H9 (cell line): ENCODE measurements around the gene CLPSL2. TPM values are rescaled to one million over a fixed set of nuclear protein-coding genes. Genes with fewer than 3 reads are reported as not detected.

Experiments
- DNase-seq: peaks from one replicate; pipeline ENCODE4 v3.0.0-alpha.2; 2017
- H2AFZ ChIP-seq: one replicate; pipeline ENCODE4 v1.6.1; 2013; ENCODE audit warnings: mild to moderate bottlenecking, low read length, control low read depth, moderate library complexity
- H2AK5ac ChIP-seq: 2 replicates; pipeline ENCODE4 v1.6.1; 2013; ENCODE audit warnings: low read length, control low read depth, mixed read lengths; ENCODE audit not compliant: insufficient read length
- H2BK120ac ChIP-seq: one replicate; pipeline ENCODE4 v1.6.1; 2013; ENCODE audit warnings: low read depth, mild to moderate bottlenecking, low read length, control low read depth, inconsistent platforms; ENCODE audit not compliant: poor library complexity, severe bottlenecking
- H2BK12ac ChIP-seq: 2 replicates; pipeline ENCODE4 v1.6.1; 2013; ENCODE audit warnings: low read length, control low read depth, mixed read lengths, low read depth; ENCODE audit not compliant: insufficient read length
- H2BK15ac ChIP-seq: 2 replicates; pipeline ENCODE4 v1.6.1; 2013; ENCODE audit warnings: low read depth, low read length, control low read depth
- H2BK20ac ChIP-seq: one replicate; pipeline ENCODE4 v1.6.1; 2013; ENCODE audit warnings: low read depth, mild to moderate bottlenecking, low read length, control low read depth, inconsistent platforms; ENCODE audit not compliant: poor library complexity, severe bottlenecking
- H2BK5ac ChIP-seq: 2 replicates; pipeline ENCODE4 v1.6.1; 2013; ENCODE audit warnings: low read length, control low read depth, mixed read lengths; ENCODE audit not compliant: insufficient read length
- H3K14ac ChIP-seq: 2 replicates; pipeline ENCODE4 v1.6.1; 2013; ENCODE audit warnings: low read length, control low read depth; ENCODE audit not compliant: insufficient read depth
- H3K18ac ChIP-seq: 2 replicates; pipeline ENCODE4 v1.6.1; 2013; ENCODE audit warnings: low read depth, mild to moderate bottlenecking, mixed read lengths, low read length, control low read depth; ENCODE audit not compliant: insufficient read length
- H3K23ac ChIP-seq: 2 replicates; pipeline ENCODE4 v1.6.1; 2013; ENCODE audit warnings: low read length, control low read depth, mixed read lengths, low read depth; ENCODE audit not compliant: insufficient read length
- H3K23me2 ChIP-seq: 2 replicates; pipeline ENCODE4 v1.6.1; 2013; ENCODE audit warnings: low read depth, mild to moderate bottlenecking, mixed read lengths, low read length, control low read depth; ENCODE audit not compliant: insufficient read length, poor library complexity, severe bottlenecking
- H3K27ac ChIP-seq: 2 replicates; pipeline ENCODE4 v1.5.1; 2013; ENCODE audit warnings: low read length, control low read depth, mixed read lengths, low read depth; ENCODE audit not compliant: insufficient read length
- H3K27me3 ChIP-seq: 2 replicates; pipeline ENCODE4 v1.6.1; 2013; ENCODE audit warnings: low read length, control low read depth, inconsistent platforms; ENCODE audit not compliant: insufficient read depth
- H3K4ac ChIP-seq: 2 replicates; pipeline ENCODE4 v1.6.1; 2013; ENCODE audit warnings: low read depth, mild to moderate bottlenecking, control low read depth, inconsistent platforms, low read length, moderate library complexity
- H3K4me1 ChIP-seq: 2 replicates; pipeline ENCODE4 v1.6.1; 2013; ENCODE audit warnings: low read length, control low read depth, inconsistent platforms; ENCODE audit not compliant: insufficient read depth
- H3K4me2 ChIP-seq: 2 replicates; pipeline ENCODE4 v1.6.1; 2013; ENCODE audit warnings: low read length, control low read depth, mixed read lengths; ENCODE audit not compliant: insufficient read length, insufficient read depth
- H3K56ac ChIP-seq: 2 replicates; pipeline ENCODE4 v1.6.1; 2013; ENCODE audit warnings: low read depth, mild to moderate bottlenecking, mixed read lengths, low read length, control low read depth; ENCODE audit not compliant: insufficient read length
- H3K79me1 ChIP-seq: 2 replicates; pipeline ENCODE4 v1.6.1; 2013; ENCODE audit warnings: low read depth, mild to moderate bottlenecking, moderate library complexity, low read length, control low read depth, inconsistent platforms; ENCODE audit not compliant: insufficient read depth, poor library complexity, severe bottlenecking
- H3K79me2 ChIP-seq: 2 replicates; pipeline ENCODE4 v1.6.1; 2013; ENCODE audit warnings: low read length, control low read depth, inconsistent platforms; ENCODE audit not compliant: insufficient read depth
- H3K9ac ChIP-seq: 2 replicates; pipeline ENCODE4 v1.6.1; 2013; ENCODE audit warnings: low read length, control low read depth, mixed read lengths; ENCODE audit not compliant: insufficient read length; ENCODE audit errors: extremely low read depth
- H3K9me3 ChIP-seq: one replicate; pipeline ENCODE4 v1.6.1; 2013; ENCODE audit warnings: low read depth, low read length, inconsistent platforms; ENCODE audit not compliant: control insufficient read depth
- H3T11ph ChIP-seq: one replicate; pipeline ENCODE4 v1.6.1; 2013; ENCODE audit warnings: mild to moderate bottlenecking, low read length, control low read depth, inconsistent platforms
- H4K20me1 ChIP-seq: one replicate; pipeline ENCODE4 v1.6.1; 2013; ENCODE audit not compliant: control insufficient read depth, insufficient read length, insufficient read depth
- H4K5ac ChIP-seq: 2 replicates; pipeline ENCODE4 v1.6.1; 2013; ENCODE audit warnings: low read depth, mild to moderate bottlenecking, mixed read lengths, low read length, control low read depth; ENCODE audit not compliant: insufficient read length
- H4K8ac ChIP-seq: replicated peaks from 2 replicates; pipeline ENCODE4 v1.6.1; 2013; ENCODE audit warnings: low read length, control low read depth, mixed read lengths, low read depth; ENCODE audit not compliant: insufficient read length
- H4K91ac ChIP-seq: 2 replicates; pipeline ENCODE4 v1.6.1; 2013; ENCODE audit warnings: low read depth, mild to moderate bottlenecking, moderate library complexity, mixed read lengths, low read length, control low read depth; ENCODE audit not compliant: insufficient read length
- H3K27ac Mint-ChIP-seq, 3 experiments: 2 replicates in 2 of 3; 3 replicates in 1 of 3; pipeline ENCODE4 v1.8.0; 2020 to 2021; ENCODE audit warnings: mixed read lengths in 3 of 3, mild to moderate bottlenecking in 1 of 3, moderate library complexity in 1 of 3
- H3K27me3 Mint-ChIP-seq: 2 replicates; pipeline ENCODE4 v1.8.0; 2021; ENCODE audit warnings: low read depth, mild to moderate bottlenecking, moderate library complexity, mixed read lengths
- H3K36me3 Mint-ChIP-seq, 3 experiments: 2 replicates in 2 of 3; 3 replicates in 1 of 3; pipeline ENCODE4 v1.8.0; 2020 to 2021; ENCODE audit warnings: low read depth in 3 of 3, mixed read lengths in 3 of 3; ENCODE audit not compliant: insufficient read depth in 1 of 3
- H3K4me1 Mint-ChIP-seq, 2 experiments: 2 replicates each; pipeline ENCODE4 v1.8.0; 2020; ENCODE audit warnings: mixed read lengths in 2 of 2
- H3K4me3 Mint-ChIP-seq, 2 experiments: 2 replicates in 1 of 2; 3 replicates in 1 of 2; pipeline ENCODE4 v1.8.0; 2020 to 2021; ENCODE audit warnings: mild to moderate bottlenecking in 2 of 2, mixed read lengths in 2 of 2, moderate library complexity in 1 of 2
- H3K9me3 Mint-ChIP-seq, 2 experiments: 2 replicates in 1 of 2; 3 replicates in 1 of 2; pipeline ENCODE4 v1.8.0; 2020; ENCODE audit warnings: mild to moderate bottlenecking in 2 of 2, mixed read lengths in 2 of 2, moderate library complexity in 1 of 2
- WGBS: extraction: QIAGEN DNeasy Blood & Tissue Kit; methylation state at CpG from one replicate; pipeline ENCODE4 v1.1.7; 2013; ENCODE audit warnings: missing lambda C conversion rate, low lambda C conversion rate, mixed read lengths; ENCODE audit not compliant: insufficient read length; ENCODE audit errors: extremely low coverage; 5-methylcytosine and 5-hydroxymethylcytosine counted together
- total RNA-seq: library from RNA; stranded (reverse); gene quantifications from 2 replicates; pipeline ENCODE4 v1.2.1, GENCODE V29; 2021
- TF ChIP-seq, protein P1 (sequence below): fragments of 200-600 bp; sonication (generic); conservative IDR thresholded peaks from 3 replicates; pipeline ENCODE4 v1.8.0; 2021; ENCODE audit warnings: antibody characterized with exemption, mild to moderate bottlenecking

Gene CLPSL2
- total RNA-seq, 1 experiment from 2014 or later = 4.4 TPM

DNA sequence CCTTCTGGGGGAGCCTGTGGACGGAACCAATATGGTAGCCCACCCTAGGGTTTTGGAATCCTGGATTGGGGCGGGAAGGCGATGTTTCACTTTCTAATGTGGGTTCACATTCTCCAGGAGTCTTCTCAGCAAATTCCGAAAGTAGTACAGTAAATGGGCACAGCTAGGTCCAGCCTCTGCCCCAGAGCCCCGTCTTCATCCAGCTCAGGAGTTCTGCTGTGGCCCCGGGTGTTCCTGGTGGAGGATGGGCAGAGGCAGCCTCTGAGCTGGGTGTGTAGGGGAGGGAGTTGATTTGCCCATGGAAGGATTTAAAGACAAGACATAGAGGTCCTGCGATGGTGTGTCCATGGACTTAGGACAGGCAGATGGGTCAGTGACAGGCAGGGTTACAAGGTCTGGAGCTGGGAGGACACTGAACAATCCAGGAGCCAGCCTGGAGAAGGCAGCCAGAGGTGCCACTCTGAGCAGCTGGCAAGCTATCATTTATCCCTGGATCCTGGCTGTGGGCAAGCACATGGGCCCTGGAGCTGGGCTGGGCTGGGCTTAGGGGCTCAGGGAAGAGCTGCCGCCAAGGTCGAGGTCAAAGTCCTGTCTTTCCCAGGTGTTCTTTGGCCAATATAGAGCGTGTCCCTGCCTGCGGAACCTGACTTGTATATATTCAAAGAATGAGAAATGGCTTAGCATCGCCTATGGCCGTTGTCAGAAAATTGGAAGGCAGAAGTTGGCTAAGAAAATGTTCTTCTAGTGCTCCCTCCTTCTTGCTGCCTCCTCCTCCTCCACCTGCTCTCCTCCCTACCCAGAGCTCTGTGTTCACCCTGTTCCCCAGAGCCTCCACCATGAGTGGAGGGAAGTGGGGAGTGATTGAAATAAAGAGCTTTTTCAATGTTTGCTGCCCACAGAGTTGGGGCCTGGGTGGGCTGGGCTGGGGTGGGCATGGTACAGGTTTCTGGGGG lies 11.1 kb downstream of the CLPSL2 start:
- Histone ChIP-seq H3K23ac (no peak overlapping the region), H2AFZ (no peak overlapping the region), H3K79me2 (no peaks in the 10 kb centered on the region), H3K14ac (no peak overlapping the region), H3K18ac (no peak overlapping the region), H4K20me1 (no peaks in the 10 kb centered on the region), H4K5ac (no peak overlapping the region), H2BK15ac (no peak overlapping the region), H2BK12ac (no peak overlapping the region), H3K4me1 (no peaks in the 10 kb centered on the region), H4K8ac (no peak overlapping the region), H3T11ph (no peak overlapping the region), H2AK5ac (no peak overlapping the region), H3K4ac (no peak overlapping the region), H3K9ac (no peak overlapping the region), H2BK5ac (no peak overlapping the region), H3K27me3 (no peaks in the 10 kb centered on the region), H3K9me3 (no peaks in the 10 kb centered on the region), H2BK20ac (no peak overlapping the region), H3K79me1 (no peaks in the 10 kb centered on the region), H3K56ac (no peak overlapping the region), H3K4me2 (no peak overlapping the region), H4K91ac (no peak overlapping the region), H2BK120ac (no peak overlapping the region), H3K23me2 (no peaks in the 10 kb centered on the region), H3K27ac (no peak overlapping the region)
- no CpG with 5 or more reads among the region's 13 CpGs for WGBS
- Mint-ChIP-seq H3K4me1 (peaks cover 13% of the 10 kb centered on the region in 2 experiments), H3K27ac (no peak overlapping the region; a peak in 1 of 7 replicates), H3K27me3 (peaks cover 8% of the 10 kb centered on the region), H3K9me3 (no peaks in the 10 kb centered on the region), H3K4me3 (no peak overlapping the region), H3K36me3 (no peaks in the 10 kb centered on the region)
- TF ChIP-seq, protein P1, sequence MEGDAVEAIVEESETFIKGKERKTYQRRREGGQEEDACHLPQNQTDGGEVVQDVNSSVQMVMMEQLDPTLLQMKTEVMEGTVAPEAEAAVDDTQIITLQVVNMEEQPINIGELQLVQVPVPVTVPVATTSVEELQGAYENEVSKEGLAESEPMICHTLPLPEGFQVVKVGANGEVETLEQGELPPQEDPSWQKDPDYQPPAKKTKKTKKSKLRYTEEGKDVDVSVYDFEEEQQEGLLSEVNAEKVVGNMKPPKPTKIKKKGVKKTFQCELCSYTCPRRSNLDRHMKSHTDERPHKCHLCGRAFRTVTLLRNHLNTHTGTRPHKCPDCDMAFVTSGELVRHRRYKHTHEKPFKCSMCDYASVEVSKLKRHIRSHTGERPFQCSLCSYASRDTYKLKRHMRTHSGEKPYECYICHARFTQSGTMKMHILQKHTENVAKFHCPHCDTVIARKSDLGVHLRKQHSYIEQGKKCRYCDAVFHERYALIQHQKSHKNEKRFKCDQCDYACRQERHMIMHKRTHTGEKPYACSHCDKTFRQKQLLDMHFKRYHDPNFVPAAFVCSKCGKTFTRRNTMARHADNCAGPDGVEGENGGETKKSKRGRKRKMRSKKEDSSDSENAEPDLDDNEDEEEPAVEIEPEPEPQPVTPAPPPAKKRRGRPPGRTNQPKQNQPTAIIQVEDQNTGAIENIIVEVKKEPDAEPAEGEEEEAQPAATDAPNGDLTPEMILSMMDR = no peak
- DNase-seq = no peak
